ENCODE results near the gene ERN1. TPM values are rescaled to one million over a fixed set of nuclear protein-coding genes. Genes with fewer than 3 reads are reported as not detected.

Gene ERN1
- polyA plus RNA-seq, 1 donor (not counting 4 experiments of a cell fraction or from before 2014, with no cell fraction given): 7.1 TPM

DNA sequence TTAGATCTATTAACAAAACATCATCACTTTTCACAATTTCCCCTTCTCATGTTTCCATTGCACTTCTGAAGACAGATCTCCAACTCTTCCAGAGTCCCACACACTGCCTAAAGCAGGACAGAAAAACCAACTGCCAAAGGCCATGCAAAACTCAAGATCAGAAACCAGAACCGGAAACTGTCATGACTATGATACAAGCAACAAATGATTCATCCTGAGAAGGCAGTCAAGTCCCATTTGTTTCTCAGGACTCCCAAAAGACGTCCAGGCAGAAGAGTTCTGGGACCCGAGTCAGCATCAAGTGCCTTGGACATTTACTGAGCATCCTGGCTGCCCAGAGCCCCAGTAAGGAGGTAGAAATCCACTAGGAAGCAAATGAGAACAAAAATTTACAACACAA is 38.8 kb downstream of the ERN1 start:
- peaks cover 6% of the 10 kb centered on the region for H3K79me2 ChIP-seq (ENCODE audit: control insufficient read depth, insufficient read depth, low read length)
- dilution Hi-C loops (cut with MboI; ENCODE audit: extremely low pct_ligation_motif_present, low sequenced_read_pairs): no loop called here

GRCh38 chr17:64090144-64090543 is 39.8 kb downstream of the ERN1 start:
- H3K79me2 ChIP-seq (ENCODE audit: control insufficient read depth, insufficient read depth, low read length): peaks cover 6% of the 10 kb centered on the region
- dilution Hi-C loops (cut with MboI; ENCODE audit: extremely low pct_ligation_motif_present, low sequenced_read_pairs): no loop called here
- peaks cover 3 to 4% of the 10 kb centered on the region in 2 experiments for H3K36me3 ChIP-seq (ENCODE audit: control insufficient read depth in 2 of 2, extremely low read depth in 1 of 2, insufficient read depth in 2 of 2, low read length in 2 of 2)
- no peaks in the 10 kb centered on the region for H3K9me3 ChIP-seq (ENCODE audit: control insufficient read depth, low read depth, low read length)
- no peak overlapping the region for H2AFZ ChIP-seq (ENCODE audit: control insufficient read depth, low read length)
- H3K27me3 ChIP-seq (ENCODE audit: control insufficient read depth, extremely low read depth, insufficient read depth, low read length): no peaks in the 10 kb centered on the region
- TF ChIP-seq, protein P1, sequence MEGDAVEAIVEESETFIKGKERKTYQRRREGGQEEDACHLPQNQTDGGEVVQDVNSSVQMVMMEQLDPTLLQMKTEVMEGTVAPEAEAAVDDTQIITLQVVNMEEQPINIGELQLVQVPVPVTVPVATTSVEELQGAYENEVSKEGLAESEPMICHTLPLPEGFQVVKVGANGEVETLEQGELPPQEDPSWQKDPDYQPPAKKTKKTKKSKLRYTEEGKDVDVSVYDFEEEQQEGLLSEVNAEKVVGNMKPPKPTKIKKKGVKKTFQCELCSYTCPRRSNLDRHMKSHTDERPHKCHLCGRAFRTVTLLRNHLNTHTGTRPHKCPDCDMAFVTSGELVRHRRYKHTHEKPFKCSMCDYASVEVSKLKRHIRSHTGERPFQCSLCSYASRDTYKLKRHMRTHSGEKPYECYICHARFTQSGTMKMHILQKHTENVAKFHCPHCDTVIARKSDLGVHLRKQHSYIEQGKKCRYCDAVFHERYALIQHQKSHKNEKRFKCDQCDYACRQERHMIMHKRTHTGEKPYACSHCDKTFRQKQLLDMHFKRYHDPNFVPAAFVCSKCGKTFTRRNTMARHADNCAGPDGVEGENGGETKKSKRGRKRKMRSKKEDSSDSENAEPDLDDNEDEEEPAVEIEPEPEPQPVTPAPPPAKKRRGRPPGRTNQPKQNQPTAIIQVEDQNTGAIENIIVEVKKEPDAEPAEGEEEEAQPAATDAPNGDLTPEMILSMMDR (optimal IDR thresholded peaks at IDR 0.05 in 1 of 3, IDR thresholded peaks at IDR 0.05 in 1 of 3, conservative IDR thresholded peaks at IDR 0.05 in 1 of 3; ENCODE audit: extremely low read depth in 1 of 3, insufficient read depth in 2 of 3, low read length in 3 of 3): no peak
- TF ChIP-seq EZH2 (IDR thresholded peaks at IDR 0.05; ENCODE audit: low read length): no peak
- no peaks in the 10 kb centered on the region for H3K9me1 ChIP-seq (ENCODE audit: control insufficient read depth, extremely low read depth, insufficient read depth, low read length)
- H3K4me3 ChIP-seq (ENCODE audit: control insufficient read depth in 2 of 3, extremely low read depth in 1 of 3, insufficient read depth in 2 of 3, low read depth in 1 of 3, low read length in 3 of 3): no peak overlapping the region
- H3K9ac ChIP-seq (ENCODE audit: control insufficient read depth, extremely low read depth, insufficient read depth, low read length): no peak overlapping the region
- no peak overlapping the region for H3K27ac ChIP-seq (ENCODE audit: control insufficient read depth, insufficient read depth, low read length)
- DNase-seq (ENCODE audit: low read depth, low spot score): no peak
- H3K4me1 ChIP-seq (ENCODE audit: control insufficient read depth, extremely low read depth, insufficient read depth, low read length): peaks cover 9% of the 10 kb centered on the region
- no peak for FAIRE-seq
- H4K20me1 ChIP-seq (ENCODE audit: control insufficient read depth, extremely low read depth, insufficient read depth, low read length): no peaks in the 10 kb centered on the region
- no peak overlapping the region for H3K4me2 ChIP-seq (ENCODE audit: control insufficient read depth, extremely low read depth, insufficient read depth, low read depth, low read length)

More for the DNA sequence above, 38.8 kb downstream of the ERN1 start:
- DNase-seq (ENCODE audit: low read depth, low spot score): no peak
- Histone ChIP-seq H3K9ac (ENCODE audit: control insufficient read depth, extremely low read depth, insufficient read depth, low read length) (no peak overlapping the region), H3K27ac (ENCODE audit: control insufficient read depth, insufficient read depth, low read length) (no peak overlapping the region), H3K36me3 (ENCODE audit: control insufficient read depth in 2 of 2, extremely low read depth in 1 of 2, insufficient read depth in 2 of 2, low read length in 2 of 2) (peaks cover 3 to 4% of the 10 kb centered on the region in 2 experiments), H3K4me1 (ENCODE audit: control insufficient read depth, extremely low read depth, insufficient read depth, low read length) (peaks cover 14% of the 10 kb centered on the region), H3K9me1 (ENCODE audit: control insufficient read depth, extremely low read depth, insufficient read depth, low read length) (no peaks in the 10 kb centered on the region), H3K4me3 (ENCODE audit: control insufficient read depth in 2 of 3, extremely low read depth in 1 of 3, insufficient read depth in 2 of 3, low read depth in 1 of 3, low read length in 3 of 3) (no peak overlapping the region), H3K9me3 (ENCODE audit: control insufficient read depth, low read depth, low read length) (no peaks in the 10 kb centered on the region), H3K27me3 (ENCODE audit: control insufficient read depth, extremely low read depth, insufficient read depth, low read length) (no peaks in the 10 kb centered on the region), H2AFZ (ENCODE audit: control insufficient read depth, low read length) (no peak overlapping the region), H4K20me1 (ENCODE audit: control insufficient read depth, extremely low read depth, insufficient read depth, low read length) (no peaks in the 10 kb centered on the region), H3K4me2 (ENCODE audit: control insufficient read depth, extremely low read depth, insufficient read depth, low read depth, low read length) (no peak overlapping the region)
- TF ChIP-seq EZH2 (IDR thresholded peaks at IDR 0.05; ENCODE audit: low read length): no peak
- TF ChIP-seq, protein P1 (optimal IDR thresholded peaks at IDR 0.05 in 1 of 3, IDR thresholded peaks at IDR 0.05 in 1 of 3, conservative IDR thresholded peaks at IDR 0.05 in 1 of 3; ENCODE audit: extremely low read depth in 1 of 3, insufficient read depth in 2 of 3, low read length in 3 of 3): no peak
- no peak for FAIRE-seq
